ENCODE results near the gene LIPE.

- TF ChIP-seq, protein P1, sequence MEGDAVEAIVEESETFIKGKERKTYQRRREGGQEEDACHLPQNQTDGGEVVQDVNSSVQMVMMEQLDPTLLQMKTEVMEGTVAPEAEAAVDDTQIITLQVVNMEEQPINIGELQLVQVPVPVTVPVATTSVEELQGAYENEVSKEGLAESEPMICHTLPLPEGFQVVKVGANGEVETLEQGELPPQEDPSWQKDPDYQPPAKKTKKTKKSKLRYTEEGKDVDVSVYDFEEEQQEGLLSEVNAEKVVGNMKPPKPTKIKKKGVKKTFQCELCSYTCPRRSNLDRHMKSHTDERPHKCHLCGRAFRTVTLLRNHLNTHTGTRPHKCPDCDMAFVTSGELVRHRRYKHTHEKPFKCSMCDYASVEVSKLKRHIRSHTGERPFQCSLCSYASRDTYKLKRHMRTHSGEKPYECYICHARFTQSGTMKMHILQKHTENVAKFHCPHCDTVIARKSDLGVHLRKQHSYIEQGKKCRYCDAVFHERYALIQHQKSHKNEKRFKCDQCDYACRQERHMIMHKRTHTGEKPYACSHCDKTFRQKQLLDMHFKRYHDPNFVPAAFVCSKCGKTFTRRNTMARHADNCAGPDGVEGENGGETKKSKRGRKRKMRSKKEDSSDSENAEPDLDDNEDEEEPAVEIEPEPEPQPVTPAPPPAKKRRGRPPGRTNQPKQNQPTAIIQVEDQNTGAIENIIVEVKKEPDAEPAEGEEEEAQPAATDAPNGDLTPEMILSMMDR (IDR thresholded peaks at IDR 0.05; ENCODE audit: low read depth, low read length, poor library complexity, severe bottlenecking) = no peak
- no peak for TF ChIP-seq EZH2phosphoT487 (IDR thresholded peaks at IDR 0.05; ENCODE audit: borderline replicate concordance, low read length)
Measured at GRCh38 chr19:42426643-42427042, 545 bp downstream of the LIPE start.
